GM21423 (cell line): ENCODE measurements around the gene GINS1.
"Not testable (repeated sequence)": the region's sequence is repeated elsewhere in the genome, so short reads cannot be mapped to it uniquely, and the experiment has no call there.

Experiments
- ATAC-seq: cut with Tn5 transposase; IDR thresholded peaks from one replicate; pipeline ENCODE4 v1.9.1; 2021; ENCODE audit warnings: mild to moderate bottlenecking, moderate library complexity; ENCODE audit not compliant: unreplicated experiment

The GINS1 gene

DNA sequence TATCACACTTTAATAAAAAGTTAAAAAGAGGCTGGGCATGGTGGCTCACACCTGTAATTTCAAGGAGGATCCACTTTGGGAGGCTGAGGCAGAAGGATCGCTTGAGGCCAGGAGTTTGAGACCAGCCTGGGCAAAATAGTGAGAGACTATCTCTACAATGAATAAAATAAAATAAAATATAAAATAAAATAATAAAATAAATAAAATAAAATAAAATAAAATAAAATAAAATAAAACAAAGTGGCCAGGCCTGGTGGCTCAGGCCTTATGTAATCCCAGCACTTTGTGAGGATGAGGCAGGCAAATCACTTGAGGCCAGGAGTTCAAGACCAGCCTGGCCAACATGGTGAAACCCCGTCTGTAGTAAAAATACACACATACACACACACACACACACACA lies 65.8 kb downstream of the GINS1 start:
- ATAC-seq: not testable (repeated sequence)

DNA sequence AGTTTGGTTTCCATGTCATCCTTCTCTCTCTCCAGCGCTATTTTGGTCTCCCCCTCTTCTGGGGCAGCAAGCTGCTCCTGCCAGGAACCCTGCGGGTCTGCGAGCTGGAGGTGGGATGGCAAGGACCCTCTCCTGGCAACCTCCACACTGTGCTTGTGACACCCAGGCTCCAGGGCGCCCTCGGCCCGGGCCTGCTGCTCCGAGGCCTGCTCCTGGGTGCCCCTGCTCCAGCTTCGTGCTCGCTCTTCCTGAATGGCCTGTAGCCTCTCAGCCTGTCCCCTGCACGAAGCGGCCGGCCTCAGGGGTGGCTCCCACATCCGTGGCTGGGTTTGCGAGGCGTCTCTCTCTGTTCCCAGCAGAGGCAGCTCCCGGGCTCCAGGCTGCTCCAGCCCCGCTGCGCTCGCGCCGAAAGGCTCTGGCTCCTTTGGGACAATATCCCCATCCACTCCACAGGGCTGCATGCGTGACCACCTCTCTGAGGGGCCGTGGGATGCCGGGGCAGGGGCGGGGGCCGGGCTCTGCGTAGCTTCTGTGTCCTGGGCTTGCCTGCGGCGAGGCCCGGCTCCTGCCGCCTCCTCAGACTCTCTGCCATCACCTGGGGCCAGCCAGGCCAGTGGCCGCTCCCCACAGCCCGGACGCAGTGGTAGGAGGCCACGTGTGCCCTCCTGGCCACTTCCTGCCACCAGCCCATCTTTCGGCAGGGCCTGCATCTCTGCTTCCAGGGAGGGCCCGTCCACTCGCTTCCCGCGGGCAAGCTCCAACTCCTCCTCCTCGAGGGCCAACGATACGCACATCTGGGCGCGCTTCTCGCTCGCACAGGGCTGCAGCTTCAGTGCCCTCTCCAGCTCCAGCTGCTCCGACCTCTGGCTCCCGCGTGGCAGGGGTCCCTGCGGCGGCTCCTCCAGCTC lies 68.9 kb downstream of the GINS1 start:
- no peak for ATAC-seq

DNA sequence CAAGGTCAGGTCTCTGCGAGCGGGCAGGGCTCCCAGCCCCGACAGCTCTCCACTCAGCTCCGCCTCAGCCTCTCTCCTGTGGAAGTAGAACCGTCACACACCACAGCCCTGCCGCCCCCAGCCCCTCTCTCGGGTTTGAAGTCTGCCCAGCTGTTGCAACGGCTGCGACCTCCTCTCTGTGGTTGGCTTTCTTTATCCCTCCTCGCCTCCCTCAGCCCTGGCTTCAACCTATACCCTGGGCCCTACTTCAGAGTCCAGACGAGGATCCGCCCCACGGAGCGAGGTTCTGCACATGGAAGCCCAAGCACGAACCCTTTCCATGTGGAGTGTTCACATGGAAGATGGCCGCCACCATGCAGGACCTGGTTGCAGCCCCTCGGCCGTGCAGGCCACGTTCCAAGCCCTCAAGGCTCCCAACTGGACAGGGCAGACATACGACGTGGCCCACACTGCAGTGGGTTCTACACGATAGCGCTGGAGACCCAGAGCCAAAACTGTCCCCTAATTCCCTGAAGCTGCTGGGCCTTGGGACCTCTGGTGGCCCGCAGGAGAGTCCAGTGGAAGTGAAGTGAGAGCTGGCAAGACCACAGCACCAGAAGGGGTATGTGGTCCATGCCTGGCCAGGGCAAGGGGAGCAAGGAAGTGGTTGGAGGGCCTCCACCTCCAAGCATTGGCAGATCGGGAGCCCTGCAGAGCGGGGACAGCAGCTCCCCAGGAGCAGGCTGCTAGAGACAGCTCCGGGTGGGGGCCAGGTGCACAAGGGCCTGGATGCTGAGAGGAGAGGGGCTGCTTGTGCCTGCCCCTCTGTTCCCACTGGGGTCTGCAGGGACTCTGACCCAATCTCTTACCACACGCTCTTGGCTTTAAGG lies 69.8 kb downstream of the GINS1 start:
- ATAC-seq: no peak

DNA sequence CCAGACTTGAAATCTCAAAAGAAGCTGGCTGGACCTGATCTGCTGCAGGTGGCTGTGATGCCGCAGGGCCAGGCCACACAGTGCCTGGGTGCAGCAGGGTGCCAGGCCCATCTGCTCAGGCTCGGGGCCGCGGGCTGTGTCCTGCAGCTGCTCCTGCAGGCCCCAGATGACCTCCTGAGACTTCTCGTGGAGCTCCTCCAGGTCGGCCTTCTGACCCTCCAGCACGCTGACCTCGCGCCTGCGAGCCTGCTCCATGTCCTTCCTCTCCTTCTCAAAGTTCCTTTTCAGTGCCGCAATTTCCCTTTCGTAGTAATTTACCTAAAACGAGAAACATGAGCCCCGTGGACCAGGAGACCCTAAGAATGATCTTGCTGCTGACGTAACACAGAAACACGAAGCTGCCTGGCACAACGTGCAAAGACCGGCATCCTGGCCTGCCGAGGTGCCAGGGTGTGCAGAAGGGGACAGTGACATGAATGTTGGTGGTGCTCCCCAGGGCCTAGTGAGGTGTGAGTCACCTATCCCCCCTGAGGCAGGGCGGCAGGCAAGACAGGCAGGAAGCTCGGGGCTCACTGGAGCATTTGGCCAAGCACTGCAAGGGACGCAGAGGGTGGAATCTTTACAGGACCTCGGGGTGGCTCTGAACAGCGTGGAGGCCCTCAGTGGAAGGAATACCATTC lies 71.6 kb downstream of the GINS1 start:
- ATAC-seq: no peak

DNA sequence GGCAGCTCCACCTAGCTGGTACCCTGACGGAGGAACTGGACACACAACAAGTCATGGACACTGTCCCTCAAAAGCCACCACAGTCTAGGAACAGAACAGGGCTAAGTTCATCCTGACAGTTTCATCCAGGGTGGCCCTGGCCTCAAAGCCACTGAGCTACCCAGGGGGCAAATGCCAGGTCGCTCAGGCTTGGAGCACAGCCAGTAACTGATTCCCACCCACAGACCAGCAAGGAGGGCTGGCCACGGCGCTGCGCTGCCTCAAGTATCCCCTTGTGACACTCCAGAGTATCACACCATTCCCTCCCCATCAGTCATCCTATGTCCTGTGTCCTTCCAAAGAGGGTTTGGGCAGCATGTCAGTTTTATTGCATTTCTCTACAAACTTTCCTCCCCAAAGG lies 72.2 kb downstream of the GINS1 start:
- ATAC-seq: no peak

DNA sequence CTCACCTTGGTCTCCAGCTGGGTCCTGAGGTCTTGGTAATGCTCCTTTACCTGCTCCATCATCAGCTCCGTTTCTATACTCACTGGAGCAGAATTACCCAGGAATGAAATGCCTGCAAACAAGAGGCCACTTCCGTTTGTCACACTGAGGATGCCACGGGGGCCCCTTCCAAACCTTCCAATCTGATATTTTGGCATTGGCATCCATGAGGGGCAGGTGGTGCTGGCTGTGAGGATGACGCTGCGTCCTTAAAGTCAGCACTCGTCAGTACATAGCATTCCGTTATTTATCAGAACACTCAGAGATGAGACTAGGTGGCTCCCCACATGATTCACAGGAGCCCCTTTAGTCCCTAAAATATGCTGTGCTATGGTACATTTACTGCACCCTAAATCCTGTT lies 72.7 kb downstream of the GINS1 start:
- no peak for ATAC-seq

DNA sequence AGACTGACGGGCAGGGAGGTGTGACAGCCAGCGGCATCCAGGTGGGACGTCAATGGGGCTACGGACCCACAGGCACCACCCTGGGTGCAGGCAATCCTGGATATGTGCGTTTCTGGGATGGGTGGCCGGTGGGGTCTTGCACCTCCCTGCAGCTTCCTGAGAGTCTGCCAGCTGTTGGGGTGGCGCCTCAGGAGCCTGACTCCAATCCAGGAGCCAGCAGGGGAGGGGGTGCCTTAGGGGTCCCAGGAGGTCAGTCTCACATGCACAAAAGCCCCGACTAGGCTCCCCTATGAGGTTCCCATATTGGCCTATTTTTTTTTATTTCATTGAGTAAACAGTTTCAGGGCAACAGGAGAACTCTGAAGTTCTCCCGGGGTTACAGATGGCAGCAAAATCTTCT lies 73.3 kb downstream of the GINS1 start:
- no peak for ATAC-seq

DNA sequence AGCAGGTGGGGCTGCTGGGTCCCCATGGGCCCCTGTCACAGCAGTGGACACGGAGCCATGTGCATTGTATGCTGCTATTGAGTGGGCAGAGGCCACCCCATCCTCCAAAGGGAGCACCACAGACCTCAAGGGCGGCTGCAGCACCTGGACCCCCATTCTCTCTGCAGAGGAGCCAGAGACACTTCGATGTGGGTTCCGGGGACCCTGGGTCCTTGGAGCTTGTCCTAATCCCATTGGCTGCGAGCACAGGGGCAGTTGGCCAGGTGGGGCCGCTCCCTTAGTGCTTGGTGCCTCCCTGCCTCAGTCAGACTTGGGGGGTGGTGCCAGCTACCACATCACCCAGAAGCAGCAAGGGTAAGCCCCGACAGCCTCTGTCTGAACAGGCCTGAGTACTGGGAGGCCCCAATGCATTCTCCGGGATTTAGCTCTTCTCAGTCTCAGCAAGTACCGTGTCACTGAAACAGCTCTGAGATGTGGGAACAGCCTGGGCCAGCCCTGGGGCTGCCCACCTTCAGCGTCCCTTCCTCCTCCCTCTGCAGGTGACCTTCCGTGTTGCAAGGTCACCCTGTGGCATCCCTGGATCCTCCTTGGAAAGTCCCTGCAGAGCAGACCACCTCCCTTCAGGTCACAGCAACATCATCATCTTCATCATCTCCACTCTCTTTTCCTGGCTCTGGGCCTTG lies 73.9 kb downstream of the GINS1 start:
- no peak for ATAC-seq

DNA sequence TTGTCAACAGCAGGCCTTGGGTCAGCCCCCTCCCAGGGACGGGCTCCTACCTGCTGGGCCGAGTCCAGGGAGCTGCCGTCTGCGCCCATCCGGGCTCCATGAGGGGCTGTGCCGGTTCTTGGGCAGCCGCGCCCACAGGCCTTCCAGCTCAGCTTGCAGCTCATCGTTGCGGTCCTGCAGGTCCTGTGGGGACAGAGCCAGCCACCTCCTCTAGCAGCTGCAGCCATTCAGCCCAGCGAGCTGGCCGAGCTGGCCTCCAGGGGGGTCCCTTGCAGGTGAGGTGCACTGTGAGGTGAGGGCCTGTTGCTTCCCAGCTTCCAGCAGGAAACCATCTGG lies 74.4 kb downstream of the GINS1 start:
- no peak for ATAC-seq

DNA sequence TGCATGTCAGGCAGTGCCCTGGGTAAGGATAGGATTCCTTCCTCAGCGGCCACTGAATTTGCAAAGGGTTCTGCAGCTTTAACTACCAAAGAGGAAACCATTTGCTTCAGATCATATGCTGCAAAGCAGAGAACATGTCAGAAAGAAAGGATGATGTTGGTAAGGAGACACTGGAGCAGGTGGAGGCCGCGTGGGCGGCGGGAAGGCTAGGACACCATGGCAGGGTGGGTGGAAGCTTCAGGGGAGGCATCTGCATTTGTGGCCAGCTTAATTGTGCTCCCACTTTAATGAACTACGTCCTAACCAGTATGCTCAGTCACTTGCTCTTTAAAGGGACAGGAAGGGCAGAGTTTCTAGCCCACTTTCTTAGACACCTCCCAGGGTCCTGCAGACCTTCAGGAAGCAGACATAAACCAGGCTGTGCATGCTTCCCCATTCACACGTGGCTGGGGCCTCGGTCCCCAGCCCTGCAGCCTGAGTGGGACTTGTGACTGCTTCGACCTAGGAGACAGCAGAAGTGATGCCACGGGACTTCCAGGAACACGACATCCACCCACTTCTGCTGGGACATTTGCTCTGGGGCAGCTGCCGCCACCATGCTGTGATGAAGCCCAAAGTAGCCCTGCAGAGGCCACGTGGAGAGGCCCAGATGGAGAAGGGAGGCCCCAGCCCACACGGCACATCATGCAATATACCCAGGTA lies 76.1 kb downstream of the GINS1 start:
- ATAC-seq: no peak

DNA sequence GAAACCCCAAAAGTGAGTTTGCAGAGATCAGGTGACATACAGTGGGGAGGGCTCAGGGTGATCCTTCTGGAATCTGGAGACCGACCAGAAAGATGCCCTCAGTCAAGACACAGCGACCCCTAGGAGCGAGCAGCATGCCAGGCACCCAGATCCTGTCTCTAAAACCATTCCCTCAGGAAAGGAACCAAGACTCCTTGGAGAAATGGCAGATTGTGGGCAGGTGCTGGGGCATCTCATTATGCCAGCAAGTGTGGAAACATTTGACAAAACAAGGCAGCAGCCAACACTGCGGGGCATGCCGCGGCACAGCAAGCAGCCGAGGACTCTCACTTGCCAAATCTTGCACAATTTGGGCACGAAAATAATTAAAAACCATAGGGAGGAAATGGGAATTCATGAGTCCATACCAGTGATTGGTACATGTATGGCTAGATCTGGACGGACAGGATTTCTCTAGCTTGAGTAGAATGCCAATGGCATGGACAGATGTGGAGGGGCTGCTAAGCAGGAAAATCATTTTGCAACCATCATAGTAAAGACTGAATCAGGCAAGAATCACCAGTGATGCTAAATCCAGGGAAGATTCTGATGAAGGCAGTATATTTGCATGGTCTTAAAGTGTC lies 76.9 kb downstream of the GINS1 start:
- ATAC-seq: no peak

DNA sequence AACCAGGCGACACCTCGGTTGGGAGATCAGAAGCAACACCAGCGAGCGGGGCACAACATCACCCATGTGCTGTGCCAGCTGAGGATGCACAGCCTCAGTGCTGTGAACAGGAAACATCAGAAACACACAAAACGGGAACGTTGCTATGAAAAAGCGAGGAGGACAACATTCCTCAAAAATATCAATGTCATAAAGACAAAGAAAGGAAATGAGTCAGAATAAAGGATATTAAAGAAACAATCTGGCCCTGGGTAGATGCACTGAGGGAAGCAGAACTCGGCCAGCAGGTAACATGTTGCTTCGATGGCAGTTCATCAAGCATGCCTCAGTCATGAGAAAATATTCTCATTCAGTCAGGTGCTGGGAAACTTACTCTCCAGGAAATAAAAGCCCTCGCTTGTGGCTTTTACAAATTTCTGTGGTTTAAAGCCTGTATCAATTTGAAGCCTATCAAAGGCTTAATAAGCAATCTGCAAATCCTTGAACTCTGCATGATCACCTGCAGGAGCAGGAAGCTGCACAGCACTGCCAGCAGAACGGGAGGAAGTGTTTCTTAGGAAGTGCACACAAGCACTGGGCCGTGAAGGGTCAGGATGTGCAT lies 77.5 kb downstream of the GINS1 start:
- no peak for ATAC-seq

DNA sequence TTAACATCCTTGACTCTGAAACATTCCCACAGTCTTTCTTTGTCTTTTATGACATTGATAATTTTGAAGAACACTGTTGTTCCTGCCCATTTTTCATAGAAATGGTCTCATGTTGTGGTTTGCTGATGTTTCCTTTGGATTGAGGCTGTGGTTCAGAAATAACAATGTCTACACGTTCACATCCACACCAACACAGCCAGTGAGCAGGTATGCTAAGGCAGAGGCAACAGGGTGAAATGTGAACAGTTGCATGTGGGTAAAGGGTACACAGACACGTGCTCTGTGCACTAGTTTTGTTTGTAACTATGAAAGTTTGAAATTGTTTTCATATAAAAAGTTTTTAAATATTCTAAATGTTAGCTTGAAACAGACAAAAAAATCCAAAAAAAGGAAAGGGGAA lies 78.4 kb downstream of the GINS1 start:
- no peak for ATAC-seq

DNA sequence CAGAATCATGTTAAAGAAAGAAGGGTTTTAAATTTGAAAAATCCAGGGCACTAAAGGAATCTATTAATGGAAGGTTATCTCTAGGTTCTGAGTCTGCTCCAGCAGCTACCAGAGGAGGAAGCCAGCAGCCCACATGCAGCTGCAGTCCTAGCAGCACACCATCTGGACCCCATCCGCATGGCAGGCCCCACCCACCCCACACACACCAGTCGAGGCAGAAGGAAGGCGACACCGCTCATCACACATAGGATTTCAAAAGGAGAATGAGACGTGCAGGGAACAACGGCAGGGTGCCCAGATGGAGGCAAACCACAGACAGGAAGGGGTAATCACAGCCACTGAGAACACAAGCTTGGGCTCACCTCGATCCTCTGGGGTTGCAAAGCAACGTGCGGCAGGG lies 78.9 kb downstream of the GINS1 start:
- ATAC-seq: no peak

DNA sequence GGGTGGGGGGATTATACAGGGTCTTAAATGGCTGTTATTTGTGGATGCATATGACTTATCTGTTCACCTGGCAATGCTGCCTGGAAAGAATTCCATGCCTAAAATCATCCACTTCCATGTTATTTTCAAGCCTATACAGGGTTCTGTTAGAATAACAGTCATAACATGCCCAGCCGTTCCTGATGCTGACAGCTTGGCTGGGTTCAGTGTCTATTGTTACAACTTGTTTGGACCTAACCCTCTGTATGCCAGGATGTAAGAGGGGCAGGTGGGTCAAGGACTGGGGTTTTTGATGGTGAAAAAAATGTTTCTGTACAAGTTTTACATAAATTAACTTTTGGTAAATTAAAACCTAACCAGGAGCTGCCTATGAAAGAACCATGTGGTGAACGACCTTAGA lies 79.8 kb downstream of the GINS1 start:
- no peak for ATAC-seq

DNA sequence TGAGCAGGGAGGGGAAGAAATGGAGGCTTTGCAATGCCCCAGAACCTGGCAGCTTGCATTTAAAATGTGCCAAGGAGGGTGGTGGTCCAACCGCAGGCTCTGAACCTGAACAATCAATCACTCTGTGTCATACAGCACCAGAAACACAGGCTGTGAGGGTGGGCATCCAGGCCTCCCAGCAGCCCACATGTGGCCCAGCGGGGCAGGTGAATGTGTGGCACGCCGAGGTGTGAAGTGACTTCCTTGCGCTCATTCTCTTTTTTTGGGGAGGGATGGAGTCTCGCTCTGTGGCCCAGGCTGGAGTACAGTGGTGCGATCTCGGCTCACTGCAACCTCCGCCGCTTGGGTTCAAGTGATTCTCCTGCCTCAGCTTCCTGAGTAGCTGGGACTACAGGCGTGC lies 80.5 kb downstream of the GINS1 start:
- no peak for ATAC-seq

DNA sequence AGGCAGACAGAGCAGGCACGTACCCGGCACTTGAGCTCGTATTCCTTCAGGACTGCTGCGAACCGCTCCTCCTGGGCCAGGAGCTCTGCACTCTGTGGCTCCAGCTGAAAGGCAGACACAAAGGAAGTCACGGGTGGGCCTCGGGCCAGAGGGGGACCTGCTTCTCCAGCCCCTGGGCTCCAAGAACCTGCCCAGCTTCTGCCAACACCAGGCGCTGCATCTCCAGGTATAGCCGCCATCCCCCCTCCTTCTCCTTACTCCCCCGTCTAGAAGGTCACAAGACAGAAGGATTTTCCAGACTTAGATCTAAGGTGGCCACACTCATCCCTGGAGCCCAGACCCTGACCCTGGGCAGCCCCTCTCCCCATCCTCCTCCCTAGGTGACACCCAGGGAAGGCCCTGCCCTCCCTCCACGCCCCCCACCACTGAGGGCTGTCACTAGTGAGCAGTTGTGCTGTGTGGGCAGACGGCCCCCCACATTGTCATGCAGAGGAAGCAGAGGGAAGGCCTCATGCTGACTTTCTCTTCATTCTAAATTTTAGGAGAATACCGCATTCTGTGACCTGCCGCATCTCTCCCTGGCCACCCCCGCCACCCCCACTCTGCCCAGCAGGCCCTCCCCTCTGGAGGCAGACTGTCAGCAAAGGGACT lies 81.9 kb downstream of the GINS1 start:
- no peak for ATAC-seq

DNA sequence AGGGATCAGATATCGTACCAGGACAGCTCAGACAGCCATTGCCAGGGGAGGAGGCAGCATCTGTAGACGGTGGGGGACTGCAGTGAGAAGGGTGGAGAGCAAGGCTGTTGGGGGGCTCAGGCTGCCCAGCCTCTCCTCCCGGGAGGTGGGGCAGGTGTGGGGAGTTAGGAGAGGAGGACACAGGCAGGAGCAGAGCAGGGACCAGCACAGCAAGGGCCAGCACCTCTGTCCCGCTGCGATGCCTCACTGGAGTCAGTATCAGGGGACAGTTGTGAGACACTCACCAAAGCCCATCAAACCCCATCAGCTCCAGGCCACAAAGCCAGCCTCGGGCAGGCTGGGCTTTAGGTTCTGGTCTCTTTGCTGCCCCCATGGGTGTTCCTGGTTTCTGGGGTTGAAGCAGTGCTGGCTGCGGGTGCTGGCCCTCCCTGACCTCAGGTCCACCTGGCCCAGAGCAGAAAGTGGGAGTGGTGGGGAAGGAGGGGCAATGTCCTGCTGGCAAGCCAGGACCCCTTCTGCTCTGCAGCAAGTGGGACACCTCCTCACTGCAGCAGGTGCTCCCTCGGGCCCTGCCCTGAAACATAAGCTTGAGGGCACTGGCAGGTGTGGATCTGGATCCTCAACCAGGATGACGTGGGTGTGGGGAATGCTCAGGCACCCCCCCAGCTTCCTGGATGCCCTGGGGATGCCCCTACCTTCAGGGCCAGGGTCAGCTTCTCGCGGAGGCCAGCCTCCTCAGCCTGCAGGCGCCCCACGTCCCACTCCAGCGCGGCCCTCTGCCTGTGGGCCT lies 83.4 kb downstream of the GINS1 start:
- no peak for ATAC-seq
